Measurements from ENCODE around the gene RESF1. TPM values are rescaled to one million over a fixed set of nuclear protein-coding genes. Genes with fewer than 3 reads are reported as not detected.
A peak's percentile ranks its signal among the peaks of the same experiment; 100 is the strongest.

Gene RESF1
- total and polyA plus RNA-seq, 2 of the 13 experiments (the other 11 are each of a cell fraction or from before 2014, with no cell fraction given), result 7.9 to 16.8 TPM

DNA sequence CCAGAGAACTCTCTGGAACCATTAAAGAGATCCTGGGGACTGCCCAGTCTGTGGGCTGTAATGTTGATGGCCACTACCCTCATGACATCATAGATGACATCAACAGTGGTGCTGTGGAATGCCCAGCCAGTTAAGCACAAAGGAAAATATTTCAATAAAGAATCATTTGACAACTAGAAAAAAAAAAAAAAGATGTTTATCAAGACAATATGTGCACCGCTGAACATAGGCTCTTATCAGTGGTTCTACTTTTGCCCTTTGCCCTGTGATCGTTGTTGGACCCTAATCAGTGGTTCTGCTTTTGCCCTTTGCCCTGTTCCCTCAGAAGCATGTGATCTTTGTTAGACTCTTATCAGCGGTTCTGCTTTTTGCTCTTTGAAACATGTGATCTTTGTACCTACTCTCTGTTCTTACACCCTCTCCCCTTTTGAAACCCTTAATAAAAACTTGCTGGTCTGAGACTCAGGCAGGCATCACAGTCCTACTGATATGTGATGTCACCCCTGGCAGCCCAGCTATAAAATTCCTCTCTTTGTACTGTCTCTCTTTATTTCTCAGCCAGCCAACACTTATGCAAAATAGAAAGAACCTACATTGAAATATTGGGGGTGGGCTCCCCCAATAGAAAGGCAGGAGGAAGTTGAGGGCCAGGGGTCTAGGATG, 10.4 kb upstream of the RESF1 start (continued):
- TF ChIP-seq, protein P1, sequence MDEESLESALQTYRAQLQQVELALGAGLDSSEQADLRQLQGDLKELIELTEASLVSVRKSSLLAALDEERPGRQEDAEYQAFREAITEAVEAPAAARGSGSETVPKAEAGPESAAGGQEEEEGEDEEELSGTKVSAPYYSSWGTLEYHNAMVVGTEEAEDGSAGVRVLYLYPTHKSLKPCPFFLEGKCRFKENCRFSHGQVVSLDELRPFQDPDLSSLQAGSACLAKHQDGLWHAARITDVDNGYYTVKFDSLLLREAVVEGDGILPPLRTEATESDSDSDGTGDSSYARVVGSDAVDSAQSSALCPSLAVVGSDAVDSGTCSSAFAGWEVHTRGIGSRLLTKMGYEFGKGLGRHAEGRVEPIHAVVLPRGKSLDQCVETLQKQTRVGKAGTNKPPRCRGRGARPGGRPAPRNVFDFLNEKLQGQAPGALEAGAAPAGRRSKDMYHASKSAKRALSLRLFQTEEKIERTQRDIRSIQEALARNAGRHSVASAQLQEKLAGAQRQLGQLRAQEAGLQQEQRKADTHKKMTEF (CRISPR knock-in tag; IDR thresholded peaks at IDR 0.05), result peak; percentile 75
- TF ChIP-seq ZMYM4 (CRISPR knock-in tag; IDR thresholded peaks at IDR 0.05) (peak; percentile 92), ZNF788 (CRISPR knock-in tag; IDR thresholded peaks at IDR 0.05; ENCODE audit: borderline replicate concordance) (0 out of 2 replicates have a peak, but pooled peaks have one; percentile 51), ZNF264 (CRISPR knock-in tag; IDR thresholded peaks at IDR 0.05) (peak; percentile 83), ZBTB7B (CRISPR knock-in tag; IDR thresholded peaks at IDR 0.05) (peak; percentile 46; the same call in 1 of the 2 replicates), ATF2 (CRISPR knock-in tag; IDR thresholded peaks at IDR 0.05) (peak; percentile 68; the same call in 1 of the 2 replicates), MEIS1 (CRISPR knock-in tag; IDR thresholded peaks at IDR 0.05; ENCODE audit: borderline replicate concordance) (peak; percentile 48; the same call in 1 of the 2 replicates), TCF7 (IDR thresholded peaks at IDR 0.05; ENCODE audit: low read depth) (peak; percentile 91), GFI1 (CRISPR knock-in tag; IDR thresholded peaks at IDR 0.05; ENCODE audit: borderline replicate concordance) (peak; percentile 96), KAT8 (CRISPR knock-in tag; IDR thresholded peaks at IDR 0.05) (peak; percentile 60), TBX3 (IDR thresholded peaks at IDR 0.05; ENCODE audit: borderline replicate concordance) (peak; percentile 69), RCOR2 (CRISPR knock-in tag; IDR thresholded peaks at IDR 0.05) (peak; percentile 94), PHF21A (CRISPR knock-in tag; IDR thresholded peaks at IDR 0.05) (peak; percentile 43; the same call in 1 of the 2 replicates), TFE3 (CRISPR knock-in tag; IDR thresholded peaks at IDR 0.05) (peak; percentile 95), HNF4A (CRISPR knock-in tag; IDR thresholded peaks at IDR 0.05) (peak; percentile 97), MAX (IDR thresholded peaks at IDR 0.05) (peak; percentile 30; the same call in 1 of the 2 replicates), HOXA5 (CRISPR knock-in tag; IDR thresholded peaks at IDR 0.05) (0 out of 2 replicates have a peak, but pooled peaks have one; percentile 35)
- TF ChIP-seq, protein P2, sequence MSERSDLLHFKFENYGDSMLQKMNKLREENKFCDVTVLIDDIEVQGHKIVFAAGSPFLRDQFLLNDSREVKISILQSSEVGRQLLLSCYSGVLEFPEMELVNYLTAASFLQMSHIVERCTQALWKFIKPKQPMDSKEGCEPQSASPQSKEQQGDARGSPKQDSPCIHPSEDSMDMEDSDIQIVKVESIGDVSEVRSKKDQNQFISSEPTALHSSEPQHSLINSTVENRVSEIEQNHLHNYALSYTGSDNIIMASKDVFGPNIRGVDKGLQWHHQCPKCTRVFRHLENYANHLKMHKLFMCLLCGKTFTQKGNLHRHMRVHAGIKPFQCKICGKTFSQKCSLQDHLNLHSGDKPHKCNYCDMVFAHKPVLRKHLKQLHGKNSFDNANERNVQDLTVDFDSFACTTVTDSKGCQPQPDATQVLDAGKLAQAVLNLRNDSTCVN (CRISPR knock-in tag; IDR thresholded peaks at IDR 0.05; ENCODE audit: borderline replicate concordance), result peak; percentile 67; the same call in 1 of the 2 replicates
- TF ChIP-seq, protein P3, sequence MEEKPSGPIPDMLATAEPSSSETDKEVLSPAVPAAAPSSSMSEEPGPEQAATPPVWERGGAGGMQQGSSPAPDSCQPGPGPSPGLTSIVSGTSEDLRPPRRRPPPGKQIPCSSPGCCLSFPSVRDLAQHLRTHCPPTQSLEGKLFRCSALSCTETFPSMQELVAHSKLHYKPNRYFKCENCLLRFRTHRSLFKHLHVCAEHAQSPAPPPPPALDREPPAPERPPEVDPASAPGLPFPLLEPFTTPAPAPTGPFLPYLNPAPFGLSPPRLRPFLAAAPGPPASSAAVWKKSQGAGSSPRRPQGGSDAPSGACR (CRISPR knock-in tag; IDR thresholded peaks at IDR 0.05), result peak; percentile 75; the same call in 1 of the 2 replicates
- TF ChIP-seq, protein P4, sequence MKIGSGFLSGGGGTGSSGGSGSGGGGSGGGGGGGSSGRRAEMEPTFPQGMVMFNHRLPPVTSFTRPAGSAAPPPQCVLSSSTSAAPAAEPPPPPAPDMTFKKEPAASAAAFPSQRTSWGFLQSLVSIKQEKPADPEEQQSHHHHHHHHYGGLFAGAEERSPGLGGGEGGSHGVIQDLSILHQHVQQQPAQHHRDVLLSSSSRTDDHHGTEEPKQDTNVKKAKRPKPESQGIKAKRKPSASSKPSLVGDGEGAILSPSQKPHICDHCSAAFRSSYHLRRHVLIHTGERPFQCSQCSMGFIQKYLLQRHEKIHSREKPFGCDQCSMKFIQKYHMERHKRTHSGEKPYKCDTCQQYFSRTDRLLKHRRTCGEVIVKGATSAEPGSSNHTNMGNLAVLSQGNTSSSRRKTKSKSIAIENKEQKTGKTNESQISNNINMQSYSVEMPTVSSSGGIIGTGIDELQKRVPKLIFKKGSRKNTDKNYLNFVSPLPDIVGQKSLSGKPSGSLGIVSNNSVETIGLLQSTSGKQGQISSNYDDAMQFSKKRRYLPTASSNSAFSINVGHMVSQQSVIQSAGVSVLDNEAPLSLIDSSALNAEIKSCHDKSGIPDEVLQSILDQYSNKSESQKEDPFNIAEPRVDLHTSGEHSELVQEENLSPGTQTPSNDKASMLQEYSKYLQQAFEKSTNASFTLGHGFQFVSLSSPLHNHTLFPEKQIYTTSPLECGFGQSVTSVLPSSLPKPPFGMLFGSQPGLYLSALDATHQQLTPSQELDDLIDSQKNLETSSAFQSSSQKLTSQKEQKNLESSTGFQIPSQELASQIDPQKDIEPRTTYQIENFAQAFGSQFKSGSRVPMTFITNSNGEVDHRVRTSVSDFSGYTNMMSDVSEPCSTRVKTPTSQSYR (CRISPR knock-in tag; IDR thresholded peaks at IDR 0.05; ENCODE audit: borderline replicate concordance), result peak; percentile 42; the same call in 1 of the 2 replicates
